Skin epidermis (tissue), 12 donors: ENCODE results near the gene AAGAB.
A peak's percentile ranks its signal among the peaks of the same experiment; 100 is the strongest.
"Not testable (repeated sequence)": the region's sequence is repeated elsewhere in the genome, so short reads cannot be mapped to it uniquely, and the experiment has no call there.

Experiments
- H3K27ac ChIP-seq, 21 experiments: fragments of 200-600 bp; sonication (generic) in 11 of 21; one replicate each; pipeline ENCODE4 v1.5.0; 2020; ENCODE audit warnings: mild to moderate bottlenecking in 3 of 21, inconsistent platforms in 2 of 21, moderate library complexity in 2 of 21
- H3K4me3 ChIP-seq, 7 experiments: fragments of 200-600 bp; sonication (generic) in 2 of 7; one replicate each; pipeline ENCODE4 v1.5.0; 2020; ENCODE audit warnings: inconsistent platforms in 2 of 7, mild to moderate bottlenecking in 2 of 7, moderate library complexity in 1 of 7

Gene AAGAB

GRCh38 chr15:67163180-67163579 is 91.3 kb downstream of the AAGAB start:
- Histone ChIP-seq H3K27ac (no peak overlapping the region), H3K4me3 (no peak overlapping the region)

- H3K27ac ChIP-seq, result no peak overlapping the region
Measured at GRCh38 chr15:67161881-67162280, 92.6 kb downstream of the AAGAB start.

DNA sequence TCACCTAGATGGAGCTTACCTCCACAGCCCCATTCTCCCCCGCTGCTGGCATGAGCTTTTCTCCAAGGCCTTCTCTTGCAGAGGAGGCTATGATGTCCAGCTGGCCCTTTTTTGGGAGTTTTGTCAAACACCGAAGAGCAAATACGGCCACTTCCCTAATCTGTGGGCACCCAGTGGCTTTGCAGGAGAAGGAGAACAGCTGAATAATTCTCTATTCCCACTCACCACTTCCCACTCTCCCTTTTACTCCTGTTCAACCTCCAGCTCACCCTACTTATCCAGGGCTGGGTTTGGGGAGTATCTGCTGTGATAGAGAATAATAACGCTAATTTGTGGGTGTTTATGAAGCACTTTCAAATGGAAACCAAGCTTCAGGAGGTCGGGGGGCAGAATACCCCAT is 93.0 kb downstream of the AAGAB start:
- Histone ChIP-seq H3K4me3 (no peak overlapping the region), H3K27ac (no peak overlapping the region)

More at GRCh38 chr15:67161881-67162280, 92.6 kb downstream of the AAGAB start:
- H3K4me3 ChIP-seq, result no peak overlapping the region

GRCh38 chr15:67158367-67158766 is 96.1 kb downstream of the AAGAB start:
- peak overlapping the region in 7 of 21 experiments; percentile 8 to 67 (median 38) for H3K27ac ChIP-seq

GRCh38 chr15:67157521-67158252 is 96.8 kb downstream of the AAGAB start:
- no peak overlapping the region for H3K4me3 ChIP-seq
- peak overlapping the region in 8 of 21 experiments; percentile 12 to 67 (median 29) for H3K27ac ChIP-seq

More at GRCh38 chr15:67158367-67158766, 96.1 kb downstream of the AAGAB start:
- H3K4me3 ChIP-seq, result no peak overlapping the region

- Histone ChIP-seq H3K4me3 (no peak overlapping the region), H3K27ac (peak overlapping the region in 1 of 21 experiments; percentile 14)
Measured at GRCh38 chr15:67156834-67157233, 97.6 kb downstream of the AAGAB start.

DNA sequence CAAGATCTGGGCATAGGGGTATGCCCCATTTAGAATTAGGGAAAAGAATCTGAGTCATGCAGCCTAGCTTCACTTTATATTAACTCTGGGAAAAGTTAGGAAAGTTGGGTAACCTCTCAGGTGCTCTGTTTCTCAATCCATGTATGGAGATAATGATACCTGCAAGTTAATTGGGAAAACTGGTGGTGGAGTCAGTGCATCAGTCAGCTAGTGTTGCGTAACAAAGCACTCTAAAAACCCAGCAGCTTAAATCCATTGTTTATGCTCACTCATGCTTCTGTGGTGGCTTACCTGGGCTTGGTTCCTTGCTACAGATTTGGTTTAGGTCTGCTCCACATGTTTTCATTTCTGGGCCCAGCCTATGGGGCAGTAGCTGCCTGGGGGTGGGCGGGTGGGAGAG is 98.0 kb downstream of the AAGAB start:
- no peak overlapping the region for H3K4me3 ChIP-seq
- H3K27ac ChIP-seq, result no peak overlapping the region

DNA sequence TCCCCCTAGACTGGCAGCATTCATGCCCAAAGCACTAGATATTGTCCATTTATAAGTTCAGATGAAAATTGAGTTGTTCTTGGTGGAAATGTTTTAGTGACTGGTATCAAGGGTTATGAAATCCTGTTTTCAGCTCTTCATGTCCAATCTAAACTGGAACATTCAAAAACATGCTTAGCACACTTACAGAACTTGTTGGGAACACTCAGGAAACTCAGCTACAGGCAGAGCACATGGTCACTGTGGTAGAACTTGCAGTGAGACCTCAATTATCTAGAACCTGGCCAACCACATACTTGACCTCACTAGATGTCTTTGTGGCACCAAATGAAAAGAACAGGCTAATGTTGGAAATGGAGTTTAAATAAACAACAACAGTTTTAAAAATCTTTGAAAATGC is 100.2 kb downstream of the AAGAB start:
- Histone ChIP-seq H3K4me3 (no peak overlapping the region), H3K27ac (peak overlapping the region in 1 of 21 experiments; percentile 29)

GRCh38 chr15:67153044-67153443 is 101.4 kb downstream of the AAGAB start:
- H3K4me3 ChIP-seq, H3K27ac ChIP-seq: not testable (repeated sequence)

GRCh38 chr15:67152429-67152828 is 102.0 kb downstream of the AAGAB start:
- H3K27ac ChIP-seq, result peak overlapping the region in 3 of 21 experiments; percentile 5 to 28 (median 23)

More at GRCh38 chr15:67152429-67152828, 102.0 kb downstream of the AAGAB start:
- no peak overlapping the region for H3K4me3 ChIP-seq
